ENCODE data around the gene TNFRSF12A.
"Not testable (repeated sequence)": the region's sequence is repeated elsewhere in the genome, so short reads cannot be mapped to it uniquely, and the experiment has no call there.

TNFRSF12A gene

DNA sequence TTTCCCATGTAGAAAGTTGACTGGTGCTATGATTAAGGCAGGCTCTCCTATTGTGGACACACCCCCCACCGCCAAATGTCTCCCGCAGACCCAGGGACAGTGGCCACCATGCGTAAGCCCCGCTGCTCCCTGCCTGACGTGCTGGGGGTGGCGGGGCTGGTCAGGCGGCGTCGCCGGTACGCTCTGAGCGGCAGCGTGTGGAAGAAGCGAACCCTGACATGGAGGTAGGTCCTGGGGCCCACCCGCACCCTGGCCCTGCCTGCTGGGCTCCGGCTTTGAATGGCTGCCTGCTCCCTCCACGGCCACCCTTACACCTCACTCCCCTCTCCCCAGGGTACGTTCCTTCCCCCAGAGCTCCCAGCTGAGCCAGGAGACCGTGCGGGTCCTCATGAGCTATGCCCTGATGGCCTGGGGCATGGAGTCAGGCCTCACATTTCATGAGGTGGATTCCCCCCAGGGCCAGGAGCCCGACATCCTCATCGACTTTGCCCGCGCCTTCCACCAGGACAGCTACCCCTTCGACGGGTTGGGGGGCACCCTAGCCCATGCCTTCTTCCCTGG, 29.8 kb downstream of the TNFRSF12A start:
- ATAC-seq (ENCODE audit: low read depth) (no peak), DNase-seq (ENCODE audit: low spot score) (no peak)
- Histone ChIP-seq H3K36me3 (ENCODE audit: low read depth) (no peaks in the 10 kb centered on the region), H3K27me3 (ENCODE audit: insufficient read depth, poor library complexity, severe bottlenecking) (peaks cover 35% of the 10 kb centered on the region), H3K9me3 (ENCODE audit: severe bottlenecking) (no peaks in the 10 kb centered on the region), H3K4me1 (ENCODE audit: insufficient read depth, poor library complexity, severe bottlenecking) (no peaks in the 10 kb centered on the region), H3K4me3 (ENCODE audit: severe bottlenecking) (no peak overlapping the region), H3K27ac (ENCODE audit: poor library complexity, severe bottlenecking) (no peak overlapping the region)
- TF ChIP-seq, protein P1, sequence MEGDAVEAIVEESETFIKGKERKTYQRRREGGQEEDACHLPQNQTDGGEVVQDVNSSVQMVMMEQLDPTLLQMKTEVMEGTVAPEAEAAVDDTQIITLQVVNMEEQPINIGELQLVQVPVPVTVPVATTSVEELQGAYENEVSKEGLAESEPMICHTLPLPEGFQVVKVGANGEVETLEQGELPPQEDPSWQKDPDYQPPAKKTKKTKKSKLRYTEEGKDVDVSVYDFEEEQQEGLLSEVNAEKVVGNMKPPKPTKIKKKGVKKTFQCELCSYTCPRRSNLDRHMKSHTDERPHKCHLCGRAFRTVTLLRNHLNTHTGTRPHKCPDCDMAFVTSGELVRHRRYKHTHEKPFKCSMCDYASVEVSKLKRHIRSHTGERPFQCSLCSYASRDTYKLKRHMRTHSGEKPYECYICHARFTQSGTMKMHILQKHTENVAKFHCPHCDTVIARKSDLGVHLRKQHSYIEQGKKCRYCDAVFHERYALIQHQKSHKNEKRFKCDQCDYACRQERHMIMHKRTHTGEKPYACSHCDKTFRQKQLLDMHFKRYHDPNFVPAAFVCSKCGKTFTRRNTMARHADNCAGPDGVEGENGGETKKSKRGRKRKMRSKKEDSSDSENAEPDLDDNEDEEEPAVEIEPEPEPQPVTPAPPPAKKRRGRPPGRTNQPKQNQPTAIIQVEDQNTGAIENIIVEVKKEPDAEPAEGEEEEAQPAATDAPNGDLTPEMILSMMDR (IDR thresholded peaks at IDR 0.05; ENCODE audit: poor library complexity, severe bottlenecking): no peak

DNA sequence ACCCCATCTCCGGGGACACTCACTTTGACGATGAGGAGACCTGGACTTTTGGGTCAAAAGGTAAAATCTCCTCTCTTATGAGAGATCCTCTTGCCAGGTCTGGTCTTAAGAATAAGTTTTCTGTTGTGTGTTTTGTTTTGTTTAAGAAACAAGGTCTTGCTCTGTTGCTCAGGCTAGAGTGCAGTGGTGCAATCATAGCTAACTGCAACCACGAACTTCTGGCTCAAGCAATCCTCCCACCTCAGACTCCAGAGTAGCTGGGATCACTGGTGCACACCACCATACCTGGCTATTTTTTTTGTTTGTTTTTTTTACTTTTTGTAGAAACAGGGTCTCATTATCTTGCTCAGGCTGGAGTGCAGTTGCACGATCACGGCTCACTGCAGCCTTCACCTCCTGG, 30.3 kb downstream of the TNFRSF12A start:
- ATAC-seq (ENCODE audit: low read depth) (no peak), DNase-seq (ENCODE audit: low spot score) (no peak)
- Histone ChIP-seq H3K4me3 (ENCODE audit: severe bottlenecking) (no peak overlapping the region), H3K36me3 (ENCODE audit: low read depth) (no peaks in the 10 kb centered on the region), H3K27ac (ENCODE audit: poor library complexity, severe bottlenecking) (no peak overlapping the region), H3K4me1 (ENCODE audit: insufficient read depth, poor library complexity, severe bottlenecking) (no peaks in the 10 kb centered on the region), H3K27me3 (ENCODE audit: insufficient read depth, poor library complexity, severe bottlenecking) (peaks cover 30% of the 10 kb centered on the region), H3K9me3 (ENCODE audit: severe bottlenecking) (no peaks in the 10 kb centered on the region)
- TF ChIP-seq, protein P1 (IDR thresholded peaks at IDR 0.05; ENCODE audit: poor library complexity, severe bottlenecking): no peak

DNA sequence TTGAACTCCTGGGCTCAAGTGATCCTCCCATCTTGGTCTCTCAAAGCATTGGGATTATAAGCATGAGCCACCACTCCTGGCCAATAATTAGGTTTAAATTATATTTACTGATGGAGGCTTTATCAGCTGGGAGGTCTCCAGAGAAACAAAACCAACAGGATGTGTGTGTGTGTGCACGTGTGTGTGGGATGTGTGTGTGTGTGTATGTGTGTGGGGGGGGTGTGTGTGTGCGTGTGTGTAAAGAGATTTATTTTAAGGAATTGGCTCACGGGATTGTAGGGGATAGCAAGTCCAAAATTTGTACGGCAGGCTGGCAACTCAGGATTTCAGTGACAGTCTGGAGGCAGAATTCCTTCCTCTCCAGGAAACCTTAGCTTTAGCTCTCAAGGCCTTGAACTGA, 30.8 kb downstream of the TNFRSF12A start:
- no peak for ATAC-seq (ENCODE audit: low read depth)
- Histone ChIP-seq H3K4me1 (ENCODE audit: insufficient read depth, poor library complexity, severe bottlenecking) (no peaks in the 10 kb centered on the region), H3K27me3 (ENCODE audit: insufficient read depth, poor library complexity, severe bottlenecking) (peaks cover 26% of the 10 kb centered on the region), H3K27ac (ENCODE audit: poor library complexity, severe bottlenecking) (no peak overlapping the region), H3K9me3 (ENCODE audit: severe bottlenecking) (no peaks in the 10 kb centered on the region), H3K36me3 (ENCODE audit: low read depth) (no peaks in the 10 kb centered on the region), H3K4me3 (ENCODE audit: severe bottlenecking) (no peak overlapping the region)
- no peak for DNase-seq (ENCODE audit: low spot score)
- TF ChIP-seq, protein P1 (IDR thresholded peaks at IDR 0.05; ENCODE audit: poor library complexity, severe bottlenecking): no peak

DNA sequence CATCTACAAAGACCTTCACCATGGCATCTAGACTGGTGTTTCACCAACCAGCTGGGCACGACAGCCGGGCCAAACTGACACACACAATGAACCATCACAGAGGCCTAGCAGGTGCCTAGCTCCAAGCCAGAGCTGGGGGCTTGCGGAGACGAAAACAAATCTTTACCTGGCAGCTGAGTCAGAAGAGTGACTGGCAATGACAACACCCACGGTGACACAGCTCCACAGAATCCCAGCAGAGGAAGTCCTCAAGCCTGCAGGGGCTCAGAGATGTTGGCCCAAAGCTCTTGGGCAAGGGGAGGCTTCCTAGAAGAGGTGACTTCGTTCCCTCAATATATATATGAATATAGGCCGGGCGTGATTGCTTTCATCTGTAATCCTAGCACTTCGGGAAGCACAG, 31.3 kb downstream of the TNFRSF12A start:
- DNase-seq (ENCODE audit: low spot score) (no peak), ATAC-seq (ENCODE audit: low read depth) (no peak)
- TF ChIP-seq, protein P1 (IDR thresholded peaks at IDR 0.05; ENCODE audit: poor library complexity, severe bottlenecking): no peak
- Histone ChIP-seq H3K36me3 (ENCODE audit: low read depth) (no peaks in the 10 kb centered on the region), H3K4me1 (ENCODE audit: insufficient read depth, poor library complexity, severe bottlenecking) (no peaks in the 10 kb centered on the region), H3K9me3 (ENCODE audit: severe bottlenecking) (no peaks in the 10 kb centered on the region), H3K4me3 (ENCODE audit: severe bottlenecking) (no peak overlapping the region), H3K27me3 (ENCODE audit: insufficient read depth, poor library complexity, severe bottlenecking) (peaks cover 24% of the 10 kb centered on the region), H3K27ac (ENCODE audit: poor library complexity, severe bottlenecking) (no peak overlapping the region)

DNA sequence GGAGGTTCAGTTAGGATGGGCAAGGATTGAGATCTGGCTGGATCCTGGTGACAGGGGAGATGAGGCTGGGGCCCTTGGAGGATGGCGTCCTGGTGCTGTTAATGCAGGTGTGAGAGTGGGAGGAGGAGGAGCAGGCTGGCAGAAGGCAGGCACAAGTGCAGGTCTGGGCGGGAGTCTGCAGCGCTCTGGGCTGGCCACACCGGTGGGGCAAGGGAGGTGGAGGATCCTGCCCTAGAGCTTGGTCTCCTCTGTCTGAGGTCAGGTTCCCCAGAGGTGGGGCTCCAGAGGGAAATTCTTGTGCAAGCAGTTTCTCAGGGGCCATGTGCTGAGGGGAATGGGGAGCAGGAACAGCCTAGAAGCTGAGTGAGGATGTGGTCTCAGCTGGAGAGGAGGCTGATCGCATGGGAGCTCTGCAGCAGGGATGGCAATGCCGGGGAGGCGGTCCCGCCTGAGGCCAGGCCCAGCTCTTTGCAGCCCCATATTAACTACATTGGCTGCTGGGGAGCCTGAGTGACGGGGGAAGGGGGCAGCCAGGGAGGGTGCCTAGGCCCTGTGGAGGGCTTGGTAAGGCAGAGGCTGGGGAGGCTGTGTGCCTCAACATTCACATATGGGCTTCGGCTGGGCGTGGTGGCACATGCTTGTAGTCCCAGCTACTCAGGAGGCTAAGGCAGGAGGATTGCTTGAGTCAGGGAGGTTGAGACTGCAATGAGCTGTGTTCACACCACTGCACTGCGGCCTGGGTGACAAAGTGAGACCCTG, 32.6 kb downstream of the TNFRSF12A start:
- H3K27me3 ChIP-seq (ENCODE audit: insufficient read depth, poor library complexity, severe bottlenecking): peaks cover 14% of the 10 kb centered on the region
- not testable (repeated sequence) for ATAC-seq (ENCODE audit: low read depth)

DNA sequence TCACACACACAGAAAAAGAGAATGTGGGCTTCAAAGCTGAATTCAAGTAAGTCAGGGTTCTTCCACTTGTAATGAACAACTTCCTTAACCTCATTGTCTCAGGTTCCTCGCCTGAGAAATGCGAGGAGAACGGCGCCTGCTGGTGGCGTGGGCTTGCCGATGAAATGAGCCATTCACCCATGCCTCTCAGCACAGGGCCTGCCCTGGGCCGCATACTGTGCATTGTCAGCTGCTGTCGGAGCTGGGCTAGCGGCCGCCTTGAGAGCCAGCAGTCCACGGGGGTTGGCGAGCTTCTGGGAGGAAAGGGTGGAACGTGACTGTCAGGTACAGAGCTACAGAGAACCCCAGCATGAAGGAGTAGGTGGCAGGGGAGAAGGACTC, 33.2 kb downstream of the TNFRSF12A start:
- not testable (repeated sequence) for H3K4me1 ChIP-seq (ENCODE audit: insufficient read depth, poor library complexity, severe bottlenecking); H3K36me3 ChIP-seq (ENCODE audit: low read depth); H3K27me3 ChIP-seq (ENCODE audit: insufficient read depth, poor library complexity, severe bottlenecking); ATAC-seq (ENCODE audit: low read depth); H3K27ac ChIP-seq (ENCODE audit: poor library complexity, severe bottlenecking); H3K4me3 ChIP-seq (ENCODE audit: severe bottlenecking); DNase-seq (ENCODE audit: low spot score); H3K9me3 ChIP-seq (ENCODE audit: severe bottlenecking)

More for the DNA sequence above, 32.6 kb downstream of the TNFRSF12A start:
- not testable (repeated sequence) for H3K36me3 ChIP-seq (ENCODE audit: low read depth); H3K27ac ChIP-seq (ENCODE audit: poor library complexity, severe bottlenecking); DNase-seq (ENCODE audit: low spot score); H3K9me3 ChIP-seq (ENCODE audit: severe bottlenecking); H3K4me3 ChIP-seq (ENCODE audit: severe bottlenecking); H3K4me1 ChIP-seq (ENCODE audit: insufficient read depth, poor library complexity, severe bottlenecking)

All from RWPE2 (cell line).